ENCODE data around the gene MAB21L3. TPM values are rescaled to one million over a fixed set of nuclear protein-coding genes. Genes with fewer than 3 reads are reported as not detected.

MAB21L3 gene
- total and polyA plus RNA-seq, 2 donors (not counting 3 experiments of a cell fraction or from before 2014, with no cell fraction given) = not detected

- Histone ChIP-seq H3K27me3 (ENCODE audit: control insufficient read depth in 2 of 2, insufficient read depth in 2 of 2, low read length in 2 of 2) (peaks cover 5 to 9% of the 10 kb centered on the region in 2 experiments), H3K9me3 (replicated peaks; ENCODE audit: control insufficient read depth, insufficient read depth, low read length) (no peaks in the 10 kb centered on the region), H3K27ac (ENCODE audit: insufficient read depth, low read depth, low read length) (peak overlapping the region; percentile 84), H3K9me1 (replicated peaks; ENCODE audit: control insufficient read depth, extremely low read depth, insufficient read depth, low read length) (no peaks in the 10 kb centered on the region), H3K4me1 (ENCODE audit: control insufficient read depth, extremely low read depth, insufficient read depth, low read length) (peaks cover 16% of the 10 kb centered on the region), H3K4me2 (ENCODE audit: insufficient read depth, low read length) (peak overlapping the region; percentile 84), H4K20me1 (replicated peaks; ENCODE audit: control insufficient read depth, extremely low read depth, insufficient read depth, low read length) (no peaks in the 10 kb centered on the region), H3K36me3 (ENCODE audit: control insufficient read depth in 2 of 2, extremely low read depth in 1 of 2, insufficient read depth in 2 of 2, low read length in 2 of 2) (no peaks in the 10 kb centered on the region), H3K4me3 (replicated peaks in 1 of 3; ENCODE audit: insufficient read depth in 1 of 3, low read depth in 1 of 3, low read length in 3 of 3) (peak overlapping the region; percentile 34 to 42 (median 37)), H2AFZ (ENCODE audit: low read depth, low read length) (peak overlapping the region; percentile 98), H3K9ac (replicated peaks; ENCODE audit: extremely low read depth, insufficient read depth, low read length) (peak overlapping the region; percentile 68), H3K79me2 (ENCODE audit: control insufficient read depth, insufficient read depth, low read length) (no peaks in the 10 kb centered on the region)
- intact Hi-C loops (cut with micrococcal nuclease) (loop anchor here (1.0 to 5.0 kb wide), 7 partner anchors 13 to 420 kb away; partner anchors contain the start of gene CD58), dilution Hi-C loops (cut with MboI; ENCODE audit: extremely low pct_ligation_motif_present, low sequenced_read_pairs) (no loop called here)
- CTCF ChIA-PET = interaction anchor here (0.6 to 8.7 kb wide), 9 partner anchors 12 to 348 kb away, joined by 3 to 93 read pairs (median 4); no protein-coding TSS in a partner anchor
- FAIRE-seq (peak; percentile 90), DNase-seq (ENCODE audit: low read depth, low spot score) (peak; percentile 78)
- POLR2A ChIA-PET = no interaction called here
- no TSS peak for BruUV-seq (replicated peaks)
- TF ChIP-seq, protein P1, sequence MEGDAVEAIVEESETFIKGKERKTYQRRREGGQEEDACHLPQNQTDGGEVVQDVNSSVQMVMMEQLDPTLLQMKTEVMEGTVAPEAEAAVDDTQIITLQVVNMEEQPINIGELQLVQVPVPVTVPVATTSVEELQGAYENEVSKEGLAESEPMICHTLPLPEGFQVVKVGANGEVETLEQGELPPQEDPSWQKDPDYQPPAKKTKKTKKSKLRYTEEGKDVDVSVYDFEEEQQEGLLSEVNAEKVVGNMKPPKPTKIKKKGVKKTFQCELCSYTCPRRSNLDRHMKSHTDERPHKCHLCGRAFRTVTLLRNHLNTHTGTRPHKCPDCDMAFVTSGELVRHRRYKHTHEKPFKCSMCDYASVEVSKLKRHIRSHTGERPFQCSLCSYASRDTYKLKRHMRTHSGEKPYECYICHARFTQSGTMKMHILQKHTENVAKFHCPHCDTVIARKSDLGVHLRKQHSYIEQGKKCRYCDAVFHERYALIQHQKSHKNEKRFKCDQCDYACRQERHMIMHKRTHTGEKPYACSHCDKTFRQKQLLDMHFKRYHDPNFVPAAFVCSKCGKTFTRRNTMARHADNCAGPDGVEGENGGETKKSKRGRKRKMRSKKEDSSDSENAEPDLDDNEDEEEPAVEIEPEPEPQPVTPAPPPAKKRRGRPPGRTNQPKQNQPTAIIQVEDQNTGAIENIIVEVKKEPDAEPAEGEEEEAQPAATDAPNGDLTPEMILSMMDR (IDR thresholded peaks at IDR 0.05; ENCODE audit: extremely low read depth in 1 of 2, insufficient read depth in 1 of 2, low read depth in 1 of 2, low read length in 2 of 2) = peak; percentile 88 to 90
- TF ChIP-seq, protein P2, sequence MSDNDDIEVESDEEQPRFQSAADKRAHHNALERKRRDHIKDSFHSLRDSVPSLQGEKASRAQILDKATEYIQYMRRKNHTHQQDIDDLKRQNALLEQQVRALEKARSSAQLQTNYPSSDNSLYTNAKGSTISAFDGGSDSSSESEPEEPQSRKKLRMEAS (IDR thresholded peaks at IDR 0.05; ENCODE audit: insufficient read depth, insufficient read length) = no peak
Observed at GRCh38 chr1:116151739-116152576, 40.8 kb downstream of the MAB21L3 start.

- ChIA-PET CTCF (interaction anchor here (0.6 to 8.7 kb wide), 6 partner anchors 12 to 347 kb away, joined by 3 to 93 read pairs (median 28); no protein-coding TSS in a partner anchor), POLR2A (no interaction called here)
Observed at GRCh38 chr1:116152577-116152943, 41.4 kb downstream of the MAB21L3 start.

More at GRCh38 chr1:116152577-116152943, 41.4 kb downstream of the MAB21L3 start:
- H3K27ac ChIP-seq (ENCODE audit: insufficient read depth, low read depth, low read length) = peak overlapping the region; percentile 84
- dilution Hi-C loops (cut with MboI; ENCODE audit: extremely low pct_ligation_motif_present, low sequenced_read_pairs) = no loop called here
- FAIRE-seq = no peak
- no peaks in the 10 kb centered on the region for H3K79me2 ChIP-seq (ENCODE audit: control insufficient read depth, insufficient read depth, low read length)
- H4K20me1 ChIP-seq (replicated peaks; ENCODE audit: control insufficient read depth, extremely low read depth, insufficient read depth, low read length) = no peaks in the 10 kb centered on the region
- intact Hi-C loops (cut with micrococcal nuclease) = loop anchor here (1.0 to 5.0 kb wide), 7 partner anchors 13 to 420 kb away; partner anchors contain the start of gene CD58
- H3K4me3 ChIP-seq (replicated peaks in 1 of 3; ENCODE audit: insufficient read depth in 1 of 3, low read depth in 1 of 3, low read length in 3 of 3) = peak overlapping the region in 2 of 3 experiments; percentile 34 to 42
- peak overlapping the region; percentile 98 for H2AFZ ChIP-seq (ENCODE audit: low read depth, low read length)
- no peaks in the 10 kb centered on the region for H3K9me1 ChIP-seq (replicated peaks; ENCODE audit: control insufficient read depth, extremely low read depth, insufficient read depth, low read length)
- H3K4me1 ChIP-seq (ENCODE audit: control insufficient read depth, extremely low read depth, insufficient read depth, low read length) = peaks cover 16% of the 10 kb centered on the region
- no peaks in the 10 kb centered on the region for H3K9me3 ChIP-seq (replicated peaks; ENCODE audit: control insufficient read depth, insufficient read depth, low read length)
- peak overlapping the region; percentile 68 for H3K9ac ChIP-seq (replicated peaks; ENCODE audit: extremely low read depth, insufficient read depth, low read length)
- peak overlapping the region; percentile 84 for H3K4me2 ChIP-seq (ENCODE audit: insufficient read depth, low read length)
- BruUV-seq (replicated peaks) = no TSS peak
- no peaks in the 10 kb centered on the region for H3K36me3 ChIP-seq (ENCODE audit: control insufficient read depth in 2 of 2, extremely low read depth in 1 of 2, insufficient read depth in 2 of 2, low read length in 2 of 2)
- TF ChIP-seq, protein P1 (IDR thresholded peaks at IDR 0.05; ENCODE audit: extremely low read depth in 1 of 2, insufficient read depth in 1 of 2, low read depth in 1 of 2, low read length in 2 of 2) = no peak
- TF ChIP-seq POLR2A (IDR thresholded peaks at IDR 0.05; ENCODE audit: low read depth, low read length) = no peak
- no peak for TF ChIP-seq GATA2 (IDR thresholded peaks at IDR 0.05; ENCODE audit: insufficient read depth, insufficient read length, low read depth, low read length)
- TF ChIP-seq MYC (IDR thresholded peaks at IDR 0.05; ENCODE audit: low read depth, low read length) = no peak
- no peak for TF ChIP-seq POLR2AphosphoS5 (IDR thresholded peaks at IDR 0.05; ENCODE audit: insufficient read depth, low read depth, low read length)
- no peak for DNase-seq (ENCODE audit: low read depth, low spot score)
- H3K27me3 ChIP-seq (ENCODE audit: control insufficient read depth in 2 of 2, insufficient read depth in 2 of 2, low read length in 2 of 2) = peaks cover 9% of the 10 kb centered on the region in 2 experiments

Data from endothelial cell of umbilical vein (primary cell).